GM13977 (cell line): ENCODE measurements around the gene GFRA1.

ENCODE experiments used
- DNase-seq: peaks from one replicate; pipeline ENCODE4 v3.0.0; 2012; ENCODE audit warnings: low spot score
- in situ Hi-C: fragments of 300-500 bp; cut with MboI; formaldehyde crosslinking; loops from one replicate; pipeline ENCODE4 v1.12.0; 2022; ENCODE audit warnings: low sequenced_read_pairs, low pct_unique_long_range_greater_than_20kb, mixed read lengths, inconsistent platforms; ENCODE audit not compliant: unreplicated experiment
- TF ChIP-seq, protein P1 (sequence below): IDR thresholded peaks from 2 replicates; pipeline ENCODE4 v1.5.1; 2012; ENCODE audit warnings: mild to moderate bottlenecking, control low read depth; ENCODE audit not compliant: insufficient read depth; ENCODE audit errors: extremely low read depth, missing control alignments

The GFRA1 gene

DNA sequence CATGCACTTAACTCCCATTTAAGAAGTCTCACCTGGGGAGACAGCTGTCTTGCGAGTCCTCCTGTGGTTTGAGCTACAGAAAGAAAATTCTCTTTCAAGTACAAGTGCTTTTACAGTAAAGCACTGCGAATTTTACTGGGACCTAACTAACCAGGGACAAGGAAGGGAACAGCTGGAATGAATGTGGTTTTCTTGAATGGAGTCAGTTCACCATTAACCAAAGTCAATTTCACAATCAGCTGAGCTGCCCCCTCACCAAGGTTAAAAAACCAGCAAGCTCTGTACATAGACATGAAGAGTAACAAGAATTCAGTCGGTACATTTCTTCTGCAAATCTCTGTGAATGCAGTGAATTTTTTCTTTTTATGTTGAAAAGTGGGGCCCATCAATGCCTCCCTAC, 56.3 kb downstream of the GFRA1 start:
- in situ Hi-C loops: no loop called here
- no peak for DNase-seq
- TF ChIP-seq, protein P1, sequence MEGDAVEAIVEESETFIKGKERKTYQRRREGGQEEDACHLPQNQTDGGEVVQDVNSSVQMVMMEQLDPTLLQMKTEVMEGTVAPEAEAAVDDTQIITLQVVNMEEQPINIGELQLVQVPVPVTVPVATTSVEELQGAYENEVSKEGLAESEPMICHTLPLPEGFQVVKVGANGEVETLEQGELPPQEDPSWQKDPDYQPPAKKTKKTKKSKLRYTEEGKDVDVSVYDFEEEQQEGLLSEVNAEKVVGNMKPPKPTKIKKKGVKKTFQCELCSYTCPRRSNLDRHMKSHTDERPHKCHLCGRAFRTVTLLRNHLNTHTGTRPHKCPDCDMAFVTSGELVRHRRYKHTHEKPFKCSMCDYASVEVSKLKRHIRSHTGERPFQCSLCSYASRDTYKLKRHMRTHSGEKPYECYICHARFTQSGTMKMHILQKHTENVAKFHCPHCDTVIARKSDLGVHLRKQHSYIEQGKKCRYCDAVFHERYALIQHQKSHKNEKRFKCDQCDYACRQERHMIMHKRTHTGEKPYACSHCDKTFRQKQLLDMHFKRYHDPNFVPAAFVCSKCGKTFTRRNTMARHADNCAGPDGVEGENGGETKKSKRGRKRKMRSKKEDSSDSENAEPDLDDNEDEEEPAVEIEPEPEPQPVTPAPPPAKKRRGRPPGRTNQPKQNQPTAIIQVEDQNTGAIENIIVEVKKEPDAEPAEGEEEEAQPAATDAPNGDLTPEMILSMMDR: no peak

DNA sequence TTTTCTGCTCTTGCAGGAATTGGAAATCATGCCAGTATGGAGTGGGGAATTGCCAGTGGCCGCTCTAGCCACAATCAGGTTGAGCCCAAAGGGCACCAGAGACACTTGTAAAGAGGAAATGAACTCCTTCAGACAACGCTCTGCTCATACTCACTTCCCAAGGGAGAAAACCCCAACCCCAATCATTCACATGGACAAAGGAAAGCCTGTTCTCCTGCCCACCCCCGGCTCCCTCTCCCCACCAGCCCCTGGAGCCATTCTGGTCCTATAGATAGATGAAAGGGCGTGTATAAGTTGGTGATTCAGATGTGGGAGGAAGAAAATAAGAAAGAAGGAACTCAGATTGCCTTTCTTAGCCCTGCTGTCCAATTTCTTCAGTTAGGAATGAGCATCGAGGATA, 57.4 kb downstream of the GFRA1 start:
- no peak for DNase-seq
- TF ChIP-seq, protein P1: no peak
- in situ Hi-C loops: no loop called here

DNA sequence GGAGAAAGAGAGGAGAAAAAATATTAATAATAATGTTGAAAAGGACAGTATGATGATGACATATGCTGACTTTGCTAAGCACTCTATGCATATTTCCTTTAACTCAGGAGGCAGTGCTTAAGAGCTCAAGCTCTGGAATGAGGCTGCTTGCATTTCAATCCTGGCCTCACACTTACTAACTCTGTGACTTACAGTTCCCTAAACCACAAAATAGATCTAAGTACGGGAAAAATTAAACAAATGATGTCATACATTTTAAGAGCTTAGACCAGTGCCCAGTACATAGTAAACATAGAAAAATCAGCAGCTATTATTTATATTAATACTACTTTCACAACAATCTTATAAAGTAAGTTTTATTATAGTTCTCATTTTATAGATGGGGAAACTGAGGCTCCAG, 61.3 kb downstream of the GFRA1 start:
- no peak for DNase-seq
- TF ChIP-seq, protein P1: no peak
- in situ Hi-C loops: no loop called here

DNA sequence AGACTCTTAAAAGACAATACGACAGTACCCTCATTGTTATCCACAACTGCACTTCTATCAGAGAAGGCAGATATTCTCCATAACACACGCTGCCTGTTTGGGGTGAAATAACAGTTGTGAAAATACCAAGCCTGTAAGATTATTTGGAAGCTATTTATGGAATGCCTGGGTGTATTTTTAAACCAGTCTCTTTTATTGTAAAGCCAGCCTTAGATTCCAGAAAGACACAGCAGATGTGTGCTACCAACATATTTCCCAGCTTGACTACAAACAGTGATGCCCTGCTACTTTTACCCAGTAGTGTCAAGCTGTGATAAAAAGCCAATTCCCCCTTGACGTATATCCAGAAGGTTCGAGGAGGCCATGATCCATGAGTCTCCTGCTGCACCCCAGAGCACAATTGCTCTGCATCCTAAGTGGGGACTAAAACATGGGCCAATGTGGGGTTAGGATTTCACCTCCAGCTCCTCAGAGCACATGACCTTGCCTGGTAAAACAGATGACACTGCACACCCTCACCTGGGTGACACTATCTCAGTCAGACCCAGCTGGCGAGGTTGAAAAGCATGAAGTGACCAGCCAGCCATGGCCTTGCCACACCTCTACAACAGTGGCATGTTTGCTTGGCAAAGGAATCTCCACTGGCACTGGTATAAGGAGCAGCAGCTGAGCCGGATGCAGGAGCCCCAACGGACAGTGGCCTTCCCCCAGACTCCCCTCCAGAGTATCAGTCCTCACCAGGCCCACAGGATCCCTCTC, 62.2 kb downstream of the GFRA1 start:
- TF ChIP-seq, protein P1: no peak
- DNase-seq: no peak
- in situ Hi-C loops: no loop called here

DNA sequence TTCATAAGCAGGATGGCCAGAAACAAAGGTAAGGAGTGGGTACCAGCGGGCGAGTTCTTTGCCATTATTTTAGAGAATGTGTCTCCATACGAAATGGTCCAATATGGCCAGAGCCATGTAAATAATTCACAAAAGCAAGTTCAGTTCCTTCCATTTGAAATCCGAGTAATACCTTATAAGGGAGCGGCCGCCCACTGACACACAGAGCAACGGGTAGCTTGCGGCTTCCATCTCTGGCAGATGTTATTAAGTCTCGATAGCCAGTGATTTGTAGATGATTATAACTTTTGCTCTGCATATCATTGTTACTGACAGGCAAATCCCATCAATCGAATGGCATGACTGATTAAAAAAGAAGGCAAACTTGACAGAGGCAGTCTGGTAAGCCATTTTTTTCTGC, 63.2 kb downstream of the GFRA1 start:
- TF ChIP-seq, protein P1: no peak
- in situ Hi-C loops: no loop called here
- no peak for DNase-seq

DNA sequence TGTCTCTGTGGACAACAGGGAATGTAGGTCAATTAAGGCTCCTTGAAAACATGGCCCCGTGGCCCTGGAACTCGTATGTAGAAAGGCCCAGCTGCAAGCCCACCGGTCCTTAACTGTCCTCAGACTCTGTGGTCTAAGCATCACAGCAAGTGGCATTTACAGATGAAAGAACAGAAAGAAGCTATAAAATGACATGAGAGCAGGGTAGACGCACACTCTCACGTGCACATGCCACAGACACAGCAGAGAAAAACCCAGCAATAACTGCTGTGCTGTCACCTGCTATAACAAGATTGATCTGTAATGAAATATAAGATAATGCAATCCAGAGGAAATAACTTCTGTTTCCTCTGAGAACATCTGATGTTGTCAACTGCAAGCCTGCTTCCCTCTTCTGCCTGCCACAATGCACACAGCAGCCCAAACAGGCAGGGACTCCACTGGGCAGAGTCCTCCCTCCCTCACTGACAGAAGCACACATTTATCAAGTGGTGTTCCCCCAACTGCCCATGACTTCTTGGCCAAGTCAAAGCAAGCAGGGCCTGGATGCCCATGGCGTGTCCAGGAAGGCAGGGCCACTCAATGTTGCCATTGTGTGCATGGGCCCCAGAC, 63.9 kb downstream of the GFRA1 start:
- TF ChIP-seq, protein P1: no peak
- in situ Hi-C loops: no loop called here
- no peak for DNase-seq
